Measurements from ENCODE around the gene CHCHD3. TPM values are rescaled to one million over a fixed set of nuclear protein-coding genes. Genes with fewer than 3 reads are reported as not detected.

CHCHD3 gene
- total RNA-seq, 4 donors from 2014 or later, result 54.0 to 88.6 (median 61.3) TPM

- H3K27me3 ChIP-seq, result no peaks in the 10 kb centered on the region
- TF ChIP-seq CTCF (IDR thresholded peaks at IDR 0.05) (no peak), EP300 (IDR thresholded peaks at IDR 0.05) (no peak), POLR2AphosphoS5 (IDR thresholded peaks at IDR 0.05) (no peak), POLR2A (IDR thresholded peaks at IDR 0.05) (no peak)
- no peak overlapping the region for H3K4me3 ChIP-seq
- 9 to 60% methylated on average over 1 of the region's 2 CpGs for WGBS, 2 donors (ENCODE audit: low coverage in 1 of 2)
- no peak for ATAC-seq
- no peak overlapping the region for H3K27ac ChIP-seq
- no peaks in the 10 kb centered on the region for H3K36me3 ChIP-seq
- peaks cover 0 to 2% (median 0%) of the 10 kb centered on the region in 3 donors for H3K9me3 ChIP-seq
- no peaks in the 10 kb centered on the region for H3K4me1 ChIP-seq
Observed at GRCh38 chr7:132738254-132738653, 343.6 kb downstream of the CHCHD3 start.

- Histone ChIP-seq H3K4me3 (no peak overlapping the region), H3K36me3 (no peaks in the 10 kb centered on the region), H3K9me3 (no peaks in the 10 kb centered on the region), H3K27me3 (no peaks in the 10 kb centered on the region), H3K27ac (no peak overlapping the region), H3K4me1 (peaks cover 0 to 14% (median 0%) of the 10 kb centered on the region in 3 donors)
- ATAC-seq, result no peak
- TF ChIP-seq POLR2AphosphoS5 (IDR thresholded peaks at IDR 0.05) (no peak), CTCF (IDR thresholded peaks at IDR 0.05) (no peak), POLR2A (IDR thresholded peaks at IDR 0.05) (no peak), EP300 (IDR thresholded peaks at IDR 0.05) (no peak)
- 78 to 81% methylated on average over 1 to 3 of the region's 3 CpGs for WGBS, 2 donors (ENCODE audit: low coverage in 1 of 2)
Observed at GRCh38 chr7:132735476-132735875, 346.4 kb downstream of the CHCHD3 start.

Small RNA genes lying within 50 kb of the gene (small RNA-seq; reads per million reads assigned to genes)
- gene RF00218 (0 reads per million in 4 donors), gene RNU6-92P (0 reads per million in 4 donors)

Other genes starting within 250 kb of the CHCHD3 start
- gene EXOC4, start 171.0 kb upstream of the CHCHD3 start, total RNA-seq, result 10 to 100 TPM; 46.3 to 85.8 (median 51.9) TPM